Measurements from ENCODE around the gene CCDC92.

DNA sequence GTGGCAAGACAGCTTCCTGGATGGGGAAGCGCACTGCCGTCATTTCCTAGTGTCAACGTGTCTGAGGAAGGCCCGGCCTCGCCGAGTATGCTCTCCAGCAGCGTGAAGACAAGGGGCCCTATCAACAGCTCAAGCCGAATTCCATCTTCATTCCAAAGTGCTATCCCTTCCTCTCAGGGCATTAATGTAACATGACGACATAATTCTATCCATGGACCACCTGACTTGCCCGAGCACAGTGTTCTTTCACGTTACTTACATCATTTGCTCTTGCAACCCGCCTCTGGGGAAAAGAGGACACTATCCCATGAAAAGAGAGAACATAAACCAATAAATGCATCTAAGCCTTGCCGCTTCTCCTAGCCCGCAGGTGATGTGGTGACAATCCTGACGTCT is 22.9 kb downstream of the CCDC92 start:
- TF ChIP-seq GATA2 (IDR thresholded peaks at IDR 0.05; ENCODE audit: low read depth, low read length) (no peak), GATA3 (IDR thresholded peaks at IDR 0.05; ENCODE audit: low read depth, low read length) (no peak)

Data from SH-SY5Y (cell line).